Esophagus (tissue), 2 donors: ENCODE measurements around the gene IMMP1L. TPM values are rescaled to one million over a fixed set of nuclear protein-coding genes. Genes with fewer than 3 reads are reported as not detected.

Experiments used
- H3K27ac ChIP-seq, 2 donors: one replicate each; pipeline ENCODE4 v1.5.1; 2013; ENCODE audit warnings: low read depth in 2 of 2, mild to moderate bottlenecking in 2 of 2, inconsistent platforms in 1 of 2, low read length in 1 of 2, moderate library complexity in 1 of 2
- H3K27me3 ChIP-seq, 2 donors: one replicate each; pipeline ENCODE4 v1.6.1; 2013; ENCODE audit warnings: low read length in 2 of 2, control low read depth in 1 of 2, mild to moderate bottlenecking in 1 of 2; ENCODE audit not compliant: insufficient read depth in 2 of 2, control insufficient read depth in 1 of 2
- H3K36me3 ChIP-seq, 2 donors: one replicate each; pipeline ENCODE4 v1.6.1; 2013; ENCODE audit warnings: low read length in 1 of 2; ENCODE audit not compliant: control insufficient read depth in 2 of 2, insufficient read depth in 2 of 2
- H3K4me1 ChIP-seq, 2 donors: one replicate each; pipeline ENCODE4 v1.6.1; 2013; ENCODE audit warnings: low read length in 1 of 2; ENCODE audit not compliant: control insufficient read depth in 2 of 2, insufficient read depth in 2 of 2
- H3K4me3 ChIP-seq, 2 donors: one replicate each; pipeline ENCODE4 v1.5.1; 2013; ENCODE audit warnings: low read length in 2 of 2, mild to moderate bottlenecking in 2 of 2, low read depth in 1 of 2, moderate library complexity in 1 of 2
- H3K9me3 ChIP-seq, 2 donors: one replicate each; pipeline ENCODE4 v1.6.1; 2013; ENCODE audit warnings: mild to moderate bottlenecking in 2 of 2, low read depth in 1 of 2, low read length in 1 of 2, moderate library complexity in 1 of 2; ENCODE audit not compliant: control insufficient read depth in 2 of 2, insufficient read depth in 1 of 2
- WGBS, 2 donors: extraction: QIAGEN DNeasy Blood & Tissue Kit; methylation state at CpG; one replicate each; pipeline ENCODE4 v1.1.7; 2013; 5-methylcytosine and 5-hydroxymethylcytosine counted together
- polyA plus RNA-seq, 2 donors: library from polyadenylated mRNA; stranded (reverse); fragments of 200-250 nt; gene quantifications; one replicate each; pipeline ENCODE4 v1.2.3, GENCODE V29; 2013
- donor health status: healthy with polysubstance abuse.
- donor health status: Bipolar disorder and iron deficiency.

The IMMP1L gene
- polyA plus RNA-seq: 10 to 100 TPM; 16.2 to 16.3 TPM

- H3K4me3 ChIP-seq: peak within 1 kb of the TSS; percentile 86 to 90
- peak within 1 kb of the TSS; percentile 69 to 82 for H3K27ac ChIP-seq
- 0% methylated on average over 47 of the region's 47 CpGs for WGBS, 2 donors
- no peaks in the 10 kb centered on the region for H3K9me3 ChIP-seq
- no peaks in the 10 kb centered on the region for H3K27me3 ChIP-seq
- H3K36me3 ChIP-seq: no peaks in the 10 kb centered on the region
- H3K4me1 ChIP-seq: no peaks in the 10 kb centered on the region
These were observed at the start of gene IMMP1L, which contains the start of gene ELP4 for GRCh38 chr11:31509429-31510345. TSS of gene IMMP1L (minus strand) at chr11:31509622. CDS start at chr11:31463276, 46,346 bp downstream. TSS of gene ELP4 (plus strand) at chr11:31509767. CDS start at chr11:31509785, 18 bp downstream.

- 34 to 35% methylated on average over 2 of the region's 2 CpGs for WGBS, 2 donors
- no peaks in the 10 kb centered on the region for H3K36me3 ChIP-seq
- H3K27ac ChIP-seq: no peak overlapping the region
- H3K9me3 ChIP-seq: no peaks in the 10 kb centered on the region
- H3K4me3 ChIP-seq: no peak overlapping the region
- no peaks in the 10 kb centered on the region for H3K4me1 ChIP-seq
- no peaks in the 10 kb centered on the region for H3K27me3 ChIP-seq
These were observed 48.6 kb upstream of the IMMP1L start for GRCh38 chr11:31558001-31558400.

DNA sequence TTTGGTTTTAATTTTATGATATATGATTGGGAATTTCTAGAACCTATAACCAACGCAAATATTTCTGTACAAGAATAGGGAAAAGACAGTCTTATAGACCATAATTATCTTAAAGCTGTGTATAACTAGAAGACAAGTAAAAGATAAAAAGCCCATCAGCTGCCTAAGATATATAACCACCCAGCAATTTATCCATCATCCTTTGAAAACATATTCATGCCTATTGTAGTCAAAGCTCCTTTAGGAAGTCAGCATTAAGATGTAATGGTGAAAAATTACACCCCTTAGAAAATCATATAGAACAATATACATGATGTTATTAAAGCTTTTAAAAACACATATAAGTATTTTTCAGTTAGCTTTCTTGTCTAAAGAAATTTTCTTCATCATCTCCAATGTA lies 46.5 kb upstream of the IMMP1L start:
- no peak overlapping the region for H3K27ac ChIP-seq
- 97 to 98% methylated on average over 1 of the region's 1 CpG for WGBS, 2 donors
- no peaks in the 10 kb centered on the region for H3K9me3 ChIP-seq

GRCh38 chr11:31542862-31543261 lies 33.4 kb upstream of the IMMP1L start:
- H3K4me3 ChIP-seq: no peak overlapping the region
- H3K27me3 ChIP-seq: no peaks in the 10 kb centered on the region
- H3K9me3 ChIP-seq: no peaks in the 10 kb centered on the region

More for the DNA sequence above, 46.5 kb upstream of the IMMP1L start:
- Histone ChIP-seq H3K4me1 (no peaks in the 10 kb centered on the region), H3K36me3 (no peaks in the 10 kb centered on the region), H3K4me3 (no peak overlapping the region), H3K27me3 (no peaks in the 10 kb centered on the region)

DNA sequence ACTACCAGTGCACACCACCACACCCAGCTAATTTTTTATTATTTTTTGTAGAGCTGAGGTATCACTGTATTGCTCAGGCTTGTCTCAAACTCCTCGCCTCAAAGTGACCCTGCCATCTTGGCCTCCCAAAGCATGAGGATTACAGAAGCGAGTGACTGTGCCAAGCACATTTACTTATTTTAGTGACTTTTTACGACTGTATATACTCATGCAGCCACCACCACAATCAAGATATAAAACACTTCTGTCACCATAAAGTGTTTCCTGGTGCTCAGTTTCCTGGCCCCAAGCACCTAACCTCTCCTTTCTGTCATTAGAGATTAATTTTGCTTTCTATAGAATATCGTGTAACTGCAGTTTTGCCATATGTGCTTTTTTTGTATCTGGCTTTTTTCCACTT lies 26.1 kb upstream of the IMMP1L start:
- H3K4me3 ChIP-seq: no peak overlapping the region
- WGBS, 2 donors: 89 to 93% methylated on average over 4 of the region's 4 CpGs
- H3K36me3 ChIP-seq: no peaks in the 10 kb centered on the region
- H3K27ac ChIP-seq: no peak overlapping the region
- H3K9me3 ChIP-seq: no peaks in the 10 kb centered on the region
- no peaks in the 10 kb centered on the region for H3K27me3 ChIP-seq
- no peaks in the 10 kb centered on the region for H3K4me1 ChIP-seq

More at GRCh38 chr11:31542862-31543261, 33.4 kb upstream of the IMMP1L start:
- H3K36me3 ChIP-seq: no peaks in the 10 kb centered on the region
- H3K4me1 ChIP-seq: no peaks in the 10 kb centered on the region
- no peak overlapping the region for H3K27ac ChIP-seq

GRCh38 chr11:31531293-31531692 lies 21.9 kb upstream of the IMMP1L start:
- no peaks in the 10 kb centered on the region for H3K27me3 ChIP-seq
- no peaks in the 10 kb centered on the region for H3K9me3 ChIP-seq
- WGBS, 2 donors: 93% methylated on average over 1 of the region's 1 CpG
- H3K36me3 ChIP-seq: no peaks in the 10 kb centered on the region
- H3K27ac ChIP-seq: no peak overlapping the region
- no peak overlapping the region for H3K4me3 ChIP-seq
- H3K4me1 ChIP-seq: no peaks in the 10 kb centered on the region

DNA sequence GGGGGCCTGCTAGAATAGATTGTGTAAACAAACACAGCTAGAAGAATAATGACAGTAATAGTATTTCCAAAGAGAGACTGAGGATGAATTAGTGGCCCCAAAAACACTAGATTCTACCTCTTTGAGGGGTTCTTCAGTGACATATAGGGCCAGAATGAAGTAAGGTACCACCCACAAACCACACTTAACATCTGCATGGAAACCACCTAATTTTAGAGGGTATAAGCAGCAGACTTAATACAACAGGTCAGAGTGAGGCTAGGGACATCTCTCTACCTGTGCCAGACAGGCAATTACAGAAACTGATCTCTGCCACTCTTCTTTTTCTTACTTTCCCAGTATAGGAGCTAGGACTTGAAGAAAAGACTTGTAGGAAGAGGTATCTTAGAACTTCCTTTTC lies 20.3 kb upstream of the IMMP1L start:
- Histone ChIP-seq H3K36me3 (no peaks in the 10 kb centered on the region), H3K9me3 (no peaks in the 10 kb centered on the region), H3K4me1 (no peaks in the 10 kb centered on the region), H3K27me3 (no peaks in the 10 kb centered on the region), H3K27ac (no peak overlapping the region), H3K4me3 (no peak overlapping the region)

DNA sequence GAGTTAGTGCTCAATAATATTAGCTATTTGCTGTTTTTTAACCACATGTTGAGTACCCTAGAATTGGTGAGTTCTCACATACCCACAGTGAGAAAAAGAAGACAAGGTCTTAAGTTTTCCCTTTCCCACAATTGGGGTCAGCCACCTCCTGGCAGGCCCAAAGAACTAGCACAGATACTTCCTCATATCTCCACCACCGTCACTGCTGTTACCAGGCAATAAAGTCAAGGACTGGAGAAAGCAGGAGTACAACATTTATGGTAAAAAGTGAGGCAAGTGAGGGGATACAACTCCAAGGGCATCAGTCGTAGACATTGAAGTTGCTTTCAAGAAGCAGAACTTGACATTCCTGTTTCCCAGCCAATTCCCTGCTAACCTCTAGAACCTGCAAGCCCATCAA lies 19.8 kb upstream of the IMMP1L start:
- WGBS, 2 donors: 76 to 84% methylated on average over 2 of the region's 2 CpGs
- no peaks in the 10 kb centered on the region for H3K9me3 ChIP-seq

GRCh38 chr11:31521497-31522150 lies 12.2 kb upstream of the IMMP1L start:
- Histone ChIP-seq H3K27me3 (no peaks in the 10 kb centered on the region), H3K4me3 (no peak overlapping the region), H3K4me1 (no peaks in the 10 kb centered on the region), H3K36me3 (no peaks in the 10 kb centered on the region), H3K9me3 (no peaks in the 10 kb centered on the region), H3K27ac (no peak overlapping the region)

More for the DNA sequence above, 19.8 kb upstream of the IMMP1L start:
- H3K4me1 ChIP-seq: no peaks in the 10 kb centered on the region
- no peak overlapping the region for H3K27ac ChIP-seq
- no peak overlapping the region for H3K4me3 ChIP-seq
- H3K27me3 ChIP-seq: no peaks in the 10 kb centered on the region
- no peaks in the 10 kb centered on the region for H3K36me3 ChIP-seq
